Activated gamma-delta T cell treated with anti-CD3 and anti-CD28 coated beads, Interleukin-2, amount 50 U/mL, for 16 hours (primary cell): ENCODE measurements around the gene NELFCD.
A peak's percentile ranks its signal among the peaks of the same experiment; 100 is the strongest.
"Not testable (repeated sequence)": the region's sequence is repeated elsewhere in the genome, so short reads cannot be mapped to it uniquely, and the experiment has no call there.

Experiments
- DNase-seq: peaks from one replicate; pipeline ENCODE4 v3.0.0-alpha.2; 2020; ENCODE audit warnings: low read depth

The NELFCD gene

DNA sequence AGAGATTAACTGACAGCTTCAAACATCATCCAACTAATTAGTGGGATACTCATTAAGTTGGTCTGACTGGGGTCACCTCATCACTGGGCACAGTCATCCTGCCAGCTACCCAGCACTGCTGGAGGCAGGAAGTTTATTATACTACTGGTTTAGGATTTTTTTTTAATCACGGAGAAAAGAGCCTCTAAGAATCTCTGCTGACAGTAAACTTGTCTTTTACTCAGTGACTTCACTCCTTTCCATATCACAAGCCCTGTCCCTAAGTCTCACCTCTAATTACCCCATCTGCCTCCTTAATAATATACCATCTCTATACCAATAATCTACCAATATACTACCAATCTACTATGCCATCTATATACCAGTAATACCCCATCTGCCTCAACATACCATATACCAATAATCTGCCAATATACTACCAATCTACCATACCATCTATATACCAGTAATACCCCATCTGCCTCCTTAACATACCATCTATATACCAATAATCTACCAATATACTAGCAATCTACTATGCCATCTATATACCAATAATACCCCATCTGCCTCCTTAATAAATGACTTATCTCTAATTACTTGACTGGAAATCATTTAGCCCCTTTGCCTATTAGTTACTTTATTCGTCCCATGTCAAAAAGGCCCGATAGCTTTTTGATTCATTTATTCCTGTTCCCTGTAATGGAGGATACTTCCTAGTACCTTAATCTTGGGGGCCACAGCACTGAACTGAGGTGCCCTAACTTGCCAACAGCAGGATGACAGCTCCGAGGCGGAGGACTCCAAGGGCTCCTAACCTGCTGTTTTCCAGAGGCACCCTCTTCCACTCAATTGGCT, 46.1 kb downstream of the NELFCD start:
- DNase-seq: no peak

DNA sequence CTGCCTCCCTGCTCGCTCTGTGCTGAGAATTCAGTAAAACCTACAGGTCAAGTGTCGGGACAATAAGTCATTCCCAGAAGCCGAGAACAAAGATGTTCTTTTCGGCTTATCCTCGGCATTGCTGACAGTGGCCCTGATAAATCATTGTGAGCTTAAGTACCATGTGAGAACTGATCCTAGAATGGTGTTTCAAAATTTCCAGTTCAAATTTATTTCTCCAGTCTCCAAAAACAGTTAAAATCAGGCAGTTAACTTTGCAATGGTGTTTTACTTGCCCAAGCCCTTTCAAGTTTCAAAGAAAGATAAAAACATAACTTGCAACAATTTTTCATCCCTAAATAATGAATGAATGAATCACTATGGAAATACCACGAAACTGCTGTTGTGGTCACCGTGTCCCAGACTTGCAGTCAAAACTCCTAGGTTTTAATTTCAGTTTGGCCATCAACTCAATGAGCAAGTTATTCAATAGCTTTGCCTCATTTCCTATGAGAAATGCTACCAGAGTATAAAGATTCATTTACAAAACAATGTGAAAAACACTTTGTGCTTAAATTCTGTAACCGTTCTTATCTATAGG, 46.8 kb downstream of the NELFCD start:
- no peak for DNase-seq

DNA sequence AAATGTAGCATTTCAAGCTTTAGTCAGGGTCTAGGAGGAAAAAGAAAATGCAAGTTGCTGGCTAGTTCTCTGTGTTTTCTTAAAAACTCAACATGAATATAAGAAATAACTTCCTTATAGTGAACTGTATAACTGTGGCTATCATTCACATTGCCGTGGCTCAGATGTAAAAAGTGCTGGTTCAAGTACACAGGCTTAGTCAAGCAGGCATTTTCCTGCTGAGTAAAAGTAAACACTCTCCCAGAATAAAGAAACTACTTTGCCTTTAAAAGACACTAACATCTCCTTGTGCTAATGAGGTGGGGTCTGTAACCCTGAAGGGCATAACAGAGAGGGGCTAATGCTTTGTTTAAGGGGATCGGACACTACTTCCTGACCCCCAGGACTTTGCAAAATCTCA, 47.8 kb downstream of the NELFCD start:
- no peak for DNase-seq

DNA sequence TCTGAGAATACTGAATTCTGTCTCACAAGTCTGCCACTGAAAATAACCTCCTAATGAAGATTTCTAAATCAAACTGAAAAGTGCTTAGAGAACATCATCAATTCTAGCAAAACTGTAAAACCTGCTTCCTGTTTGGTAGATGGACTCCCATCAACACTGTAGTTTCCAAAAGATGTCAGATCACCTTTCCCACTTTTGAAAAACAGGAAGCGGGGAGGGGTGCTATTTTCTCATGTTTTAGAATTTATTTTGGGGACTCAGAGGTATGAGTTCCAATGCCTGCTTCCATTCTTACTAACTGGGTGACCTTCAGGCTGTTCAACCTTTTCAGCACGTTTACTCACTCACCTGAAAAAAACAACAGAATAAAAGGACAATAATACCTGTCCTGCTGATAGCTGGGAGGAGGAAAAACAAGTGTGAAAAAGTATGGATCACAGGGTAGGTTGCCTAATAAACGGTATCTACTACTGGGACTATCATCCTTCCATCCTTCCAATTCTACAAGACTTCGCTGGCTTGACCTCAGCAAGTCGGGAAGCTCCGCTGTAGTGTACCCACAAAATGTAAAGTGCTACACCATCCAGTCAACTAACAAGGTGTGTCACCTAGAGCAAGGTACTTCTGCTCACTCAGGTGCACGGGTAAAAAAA, 50.0 kb downstream of the NELFCD start:
- no peak for DNase-seq

DNA sequence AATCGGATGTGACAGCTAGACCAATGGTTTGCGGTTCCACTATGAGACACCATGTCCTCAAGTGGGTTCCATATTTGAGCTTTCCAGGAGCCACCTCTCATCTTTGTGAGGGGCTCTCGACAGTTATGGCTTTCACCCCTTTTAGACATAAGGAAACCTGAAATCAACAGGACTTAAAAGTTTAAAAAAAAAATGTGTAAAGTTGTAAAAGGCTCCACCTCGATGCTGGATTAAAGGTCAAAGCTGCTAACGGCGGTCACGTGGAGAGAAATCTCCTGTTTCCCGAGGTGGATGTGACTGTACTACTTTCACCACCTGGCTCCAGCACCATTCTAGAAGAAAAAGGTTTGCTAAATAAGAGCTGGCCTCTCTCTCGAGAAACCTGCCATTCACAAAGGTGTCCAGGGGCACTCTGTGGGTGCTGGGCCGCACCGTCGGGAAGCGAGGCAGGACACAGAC, 50.5 kb downstream of the NELFCD start:
- peak; percentile 39 for DNase-seq

DNA sequence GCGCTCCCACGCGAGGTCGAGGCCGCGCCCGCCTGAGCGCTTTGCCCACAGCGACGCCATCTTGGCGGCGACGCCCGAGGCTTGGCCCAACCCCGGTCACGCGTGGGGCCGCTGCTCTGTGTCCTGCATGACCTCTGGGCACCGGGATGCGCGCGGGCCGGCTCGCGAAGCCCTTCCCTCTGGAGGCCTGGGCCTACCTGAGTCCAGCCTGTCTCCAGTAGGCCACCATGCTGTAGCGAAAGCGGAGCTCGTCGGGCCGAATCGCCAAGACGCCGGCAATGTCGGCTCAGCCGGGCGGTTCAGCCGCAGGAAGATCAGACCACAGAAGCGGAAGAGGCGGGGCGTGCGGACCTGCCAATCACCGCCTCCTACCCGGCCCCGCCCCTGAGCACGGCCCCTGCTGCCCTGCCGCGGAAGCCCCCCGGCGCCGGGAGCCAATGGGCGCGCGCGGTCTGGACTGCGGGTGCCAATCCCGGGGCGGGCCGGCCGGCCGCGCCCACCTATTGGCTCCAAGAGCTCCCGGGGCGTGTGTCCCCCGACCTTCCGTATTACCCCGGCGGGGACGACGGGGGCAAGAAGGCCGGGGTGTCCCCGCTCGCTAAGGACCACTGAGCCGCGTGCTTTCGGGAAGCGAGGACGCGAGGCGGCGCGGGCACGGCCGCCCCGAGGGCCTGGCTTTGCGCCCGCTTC, 51.1 kb downstream of the NELFCD start, which contains the start of gene ATP5F1E:
TSS of gene ATP5F1E (minus strand) at position 313 of the 690 bp plus-strand sequence. CDS start at position 229, 84 bp downstream.
- peak; percentile 96 for DNase-seq

DNA sequence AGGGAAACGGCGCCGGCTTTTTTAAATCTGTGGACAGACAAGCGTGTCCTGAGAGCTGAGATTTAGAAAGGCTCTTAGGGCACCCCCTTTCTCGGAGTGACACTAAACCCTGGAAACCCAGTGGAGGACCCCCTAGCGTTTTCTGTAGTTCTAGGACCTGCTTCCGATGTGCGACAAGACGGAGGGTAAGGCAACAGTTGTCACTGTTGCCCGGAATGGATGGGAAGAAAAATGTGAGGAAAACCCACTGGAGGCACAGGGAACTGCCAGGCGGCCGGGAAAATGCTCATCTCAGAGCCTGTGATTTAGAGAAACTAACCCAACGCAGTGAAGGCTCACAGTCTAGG, 51.6 kb downstream of the NELFCD start:
- no peak for DNase-seq

DNA sequence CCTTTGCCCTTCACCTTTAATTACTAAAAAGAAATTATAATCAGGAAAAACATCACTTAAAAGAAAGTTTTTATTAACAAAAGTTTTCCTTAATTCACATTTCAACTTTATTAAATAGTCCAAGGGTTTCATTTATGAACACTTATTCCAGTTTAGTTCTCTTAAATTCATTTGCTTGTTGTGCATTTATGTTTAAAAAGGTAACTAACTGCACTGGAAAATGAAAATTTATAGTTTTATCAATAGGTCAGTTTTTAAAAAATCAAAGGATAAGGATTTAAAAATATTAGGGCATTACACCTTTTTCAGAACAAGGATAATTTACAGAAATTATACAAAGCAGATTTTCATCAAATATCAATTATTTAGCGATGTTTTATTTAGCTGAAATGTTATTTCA, 52.0 kb downstream of the NELFCD start:
- no peak for DNase-seq

DNA sequence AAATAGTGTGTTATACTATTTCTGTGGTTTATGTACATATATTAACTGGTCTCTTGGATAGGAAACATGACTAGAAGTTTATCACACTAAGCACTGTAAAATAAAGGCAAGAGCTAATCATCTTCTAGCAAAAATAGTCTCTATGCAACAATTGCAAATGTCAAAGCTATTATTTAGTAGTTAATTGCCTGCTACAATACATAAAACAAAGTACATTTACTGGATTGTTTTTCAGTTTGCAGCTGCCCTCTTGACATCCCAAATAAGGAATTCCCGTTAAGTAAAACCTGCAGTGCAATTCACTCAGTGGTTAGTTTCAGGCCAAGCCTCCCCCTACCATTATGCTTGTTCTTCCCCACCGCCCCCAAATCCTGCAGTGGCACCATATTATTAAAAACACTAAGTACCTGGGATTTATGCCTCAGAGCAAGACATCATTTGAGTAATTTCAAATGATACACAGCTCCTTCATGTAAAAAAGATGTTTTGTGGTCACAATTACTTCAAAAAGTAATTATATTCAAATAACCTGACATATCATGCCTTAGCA, 52.6 kb downstream of the NELFCD start:
- DNase-seq: no peak

DNA sequence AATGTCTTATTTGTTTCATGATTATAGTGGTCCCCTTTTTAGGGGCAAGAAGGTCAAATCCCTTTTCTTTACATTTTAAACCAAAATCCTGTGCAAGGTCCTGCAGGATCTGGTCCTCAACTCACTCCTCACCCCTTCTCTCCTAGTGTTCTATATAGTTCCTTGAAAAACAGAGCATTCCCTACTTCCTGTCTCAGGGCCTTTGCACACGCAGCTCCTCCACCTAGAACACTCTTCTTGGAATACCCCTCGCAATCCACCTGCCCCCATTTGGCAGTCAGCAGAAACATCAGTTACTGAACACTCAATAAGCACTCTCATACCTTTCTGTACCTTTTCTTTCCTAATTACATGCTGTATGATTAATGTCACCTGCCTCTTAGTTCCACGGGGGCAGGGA, 54.3 kb downstream of the NELFCD start:
- no peak for DNase-seq

DNA sequence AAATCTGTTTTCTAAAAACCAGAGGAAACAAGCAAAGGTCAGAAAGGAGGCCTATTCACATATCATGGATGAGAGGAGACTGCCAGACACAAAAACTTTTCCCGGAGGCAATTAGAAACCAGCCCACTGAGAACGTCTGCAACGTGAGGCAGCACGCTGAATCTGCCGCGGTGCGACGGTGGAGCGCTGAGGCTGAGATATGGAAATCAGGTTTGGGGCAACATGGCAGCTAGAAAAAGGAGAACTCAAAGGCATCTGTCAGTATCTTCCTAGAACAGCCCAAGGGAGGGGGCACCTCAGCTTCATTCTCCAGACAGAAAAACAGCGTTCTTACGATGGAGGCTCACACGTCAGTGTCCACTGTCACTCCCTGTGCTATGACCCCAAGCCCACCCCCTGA, 56.3 kb downstream of the NELFCD start:
- DNase-seq: no peak

DNA sequence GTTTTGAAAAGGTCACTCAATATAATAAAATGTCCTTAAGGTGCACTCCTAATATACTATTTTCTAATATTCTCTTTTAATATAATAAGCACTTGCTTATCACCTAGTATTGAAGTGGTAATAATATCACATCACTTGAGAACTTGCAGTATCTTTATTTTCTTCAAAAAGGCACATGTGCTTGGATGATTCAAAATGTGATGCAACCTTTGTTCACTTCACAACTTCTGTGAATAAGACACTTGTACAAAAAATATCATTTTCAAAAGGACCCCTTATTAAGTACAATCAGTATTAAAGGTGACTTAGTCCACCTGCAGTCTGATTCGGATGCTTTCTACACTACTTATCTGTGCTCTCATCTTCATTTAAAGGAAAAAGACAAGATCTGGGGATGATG, 58.2 kb downstream of the NELFCD start:
- no peak for DNase-seq

DNA sequence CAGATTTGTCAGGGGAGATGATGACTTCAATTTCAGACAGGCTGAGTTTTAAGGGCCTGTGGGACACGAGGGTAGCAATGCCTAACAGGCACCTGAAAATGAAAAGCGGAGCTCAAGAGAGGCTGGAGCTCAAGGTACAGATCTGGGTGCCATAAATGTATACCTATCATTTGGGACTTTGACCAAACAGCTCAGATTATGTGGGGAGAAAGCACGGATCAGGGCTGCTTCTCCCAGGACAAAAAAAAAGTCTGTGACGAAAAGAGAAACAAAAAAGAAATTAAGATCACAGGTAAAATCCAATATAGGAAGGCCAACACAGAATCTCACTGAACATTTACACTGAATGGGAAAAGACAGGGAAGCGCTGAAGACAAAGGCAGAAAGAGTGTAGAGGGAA, 59.6 kb downstream of the NELFCD start:
- DNase-seq: no peak

DNA sequence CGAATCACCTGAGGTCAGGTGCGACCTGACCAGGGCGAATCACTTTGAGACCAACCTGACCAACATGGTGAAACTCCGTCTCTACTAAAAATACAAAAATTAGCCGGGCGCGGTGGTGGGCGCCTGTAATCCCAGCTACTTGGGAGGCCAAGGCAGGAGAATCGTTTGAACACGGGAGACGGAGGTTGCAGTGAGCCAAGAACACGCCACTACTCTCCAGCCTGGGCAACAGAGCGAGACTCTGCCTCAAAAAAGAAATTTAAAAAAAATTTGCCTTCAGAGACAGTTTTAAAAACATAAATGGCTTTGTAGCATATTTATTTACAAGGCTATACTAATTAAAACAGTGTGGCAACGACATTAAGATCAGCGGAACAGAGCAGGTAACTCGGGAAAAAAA, 60.4 kb downstream of the NELFCD start:
- not testable (repeated sequence) for DNase-seq

DNA sequence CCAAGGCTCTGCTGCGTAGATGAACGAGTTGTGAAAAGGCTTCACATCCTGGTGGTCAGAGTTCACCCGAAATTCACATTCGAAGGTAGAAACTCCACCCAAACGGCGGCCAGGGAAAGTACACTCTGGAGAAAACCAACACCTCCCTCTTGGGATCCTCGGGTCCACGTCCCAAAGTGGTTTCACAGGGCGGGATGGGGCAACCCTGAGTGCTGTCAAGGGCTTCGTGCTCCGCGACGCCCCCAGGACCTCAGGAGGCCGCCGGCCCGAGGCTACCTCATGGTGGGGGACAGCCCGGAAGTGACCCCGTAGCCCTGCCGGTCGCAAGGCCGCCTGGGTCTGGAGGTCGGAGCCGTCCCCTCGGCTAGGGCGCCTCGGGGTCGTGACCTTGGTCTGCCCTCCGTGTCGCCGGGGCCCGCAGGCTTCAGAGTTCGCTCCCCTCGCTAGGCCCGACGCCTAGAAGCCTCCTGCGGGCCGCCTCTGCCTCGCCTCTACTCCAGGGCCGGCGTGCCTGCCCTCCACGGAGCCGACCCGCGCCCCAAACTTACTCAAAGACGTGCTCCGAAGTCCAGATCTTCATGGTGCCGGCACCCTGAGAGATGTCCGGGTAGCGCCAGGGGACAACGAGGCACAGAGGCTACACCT, 61.2 kb downstream of the NELFCD start, which contains the start of gene PRELID3B:
TSS of gene PRELID3B (minus strand) at position 636 of the 645 bp plus-strand sequence. CDS start at position 580, 56 bp downstream.
- DNase-seq: no peak

DNA sequence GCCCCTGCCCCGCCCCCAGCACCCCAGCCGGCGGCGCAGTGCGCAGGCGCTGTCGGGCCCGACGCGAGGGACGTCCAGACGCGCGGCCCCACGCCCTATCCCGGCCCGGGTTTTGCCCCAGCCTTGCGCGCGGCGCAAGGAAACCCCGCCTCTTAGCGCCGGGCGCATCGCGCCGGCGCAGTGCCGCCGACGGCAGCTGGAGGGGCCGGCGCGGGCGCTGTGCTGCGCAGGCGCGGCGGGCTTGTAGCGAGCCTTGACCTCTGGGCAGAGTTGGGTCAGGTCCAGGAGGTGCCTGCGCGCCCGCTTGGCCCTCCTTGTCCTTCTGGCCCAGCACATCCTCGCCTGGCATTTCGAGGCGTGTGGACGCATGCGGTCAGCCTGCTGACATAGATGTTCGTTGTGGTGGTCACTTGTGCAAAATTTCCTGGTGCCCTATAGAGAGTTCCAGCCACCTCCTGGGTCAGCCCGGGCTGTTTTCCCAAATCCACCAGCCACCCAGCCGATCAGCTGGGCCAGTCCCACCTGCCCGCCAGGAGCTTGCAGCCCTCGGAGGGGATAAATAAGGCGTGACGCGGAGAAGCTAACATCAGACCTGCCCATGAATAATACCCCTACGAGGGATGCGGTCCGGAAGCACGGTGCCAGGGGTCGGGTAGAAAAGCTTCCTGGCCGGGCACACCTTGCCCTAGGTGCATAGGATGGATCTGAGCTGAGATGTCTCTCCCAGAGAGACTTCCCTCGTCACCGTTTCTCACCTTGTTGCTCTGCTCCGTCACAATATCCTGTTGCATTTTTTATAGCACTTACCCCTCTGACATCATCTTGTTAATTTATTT, 62.0 kb downstream of the NELFCD start:
- peak; percentile 90 for DNase-seq

DNA sequence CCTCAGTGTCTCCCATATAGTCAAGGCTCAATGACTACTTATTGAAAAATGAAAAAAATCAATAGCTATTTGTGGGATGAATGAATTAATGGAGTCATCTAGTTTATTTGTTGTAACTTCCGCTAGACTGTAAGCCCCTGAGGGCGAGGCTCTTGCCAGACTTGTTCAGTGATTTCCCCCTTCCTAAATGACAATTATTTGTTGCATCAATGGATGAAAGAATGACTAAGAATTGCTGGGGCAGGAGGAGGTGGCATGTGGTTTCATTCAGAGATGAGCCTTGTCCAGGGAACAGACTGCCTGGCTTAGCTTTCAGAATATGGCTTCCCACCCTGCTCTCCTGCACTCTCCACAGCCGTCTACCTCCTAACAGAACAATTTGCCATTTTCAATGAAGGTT, 62.6 kb downstream of the NELFCD start:
- DNase-seq: no peak

DNA sequence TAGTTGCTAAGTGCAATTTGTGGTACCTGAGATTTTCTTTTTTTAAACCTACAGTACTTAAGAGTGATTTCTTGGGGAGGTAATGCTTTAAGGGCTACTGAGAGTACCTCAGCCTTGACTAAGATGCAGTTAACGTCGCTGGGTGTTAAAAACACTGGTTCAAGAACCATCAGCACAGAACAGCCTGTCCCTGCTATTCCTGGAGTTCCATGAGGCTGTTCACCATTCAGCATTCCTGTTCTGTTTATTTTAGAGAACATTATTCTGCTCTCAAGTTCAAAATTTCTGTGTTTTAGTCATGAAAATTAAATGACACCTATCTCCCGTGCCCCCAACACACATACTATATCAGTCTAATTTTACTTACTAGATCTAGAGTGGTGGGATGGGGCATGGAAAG, 63.2 kb downstream of the NELFCD start:
- DNase-seq: no peak
